Kidney (tissue), 14 donors: ENCODE data around the gene NIN. TPM values are rescaled to one million over a fixed set of nuclear protein-coding genes. Genes with fewer than 3 reads are reported as not detected.

Source experiments
- DNase-seq, 5 donors: peaks; one replicate each; pipeline ENCODE4 v3.0.0-alpha.2; 2013 to 2020
- FAIRE-seq: peaks from 2 replicates; lab custom pipeline; 2012; peaks lifted over from hg19 to GRCh38; lab: Jason Lieb, UNC
- H3K27ac ChIP-seq, 2 donors: one replicate each; pipeline ENCODE4 v1.7.0; 2013; ENCODE audit warnings: low read depth in 2 of 2, low read length in 2 of 2, inconsistent platforms in 1 of 2
- H3K27me3 ChIP-seq: one replicate; pipeline ENCODE4 v1.7.1; 2013; ENCODE audit warnings: low read length, inconsistent platforms; ENCODE audit not compliant: control insufficient read depth, insufficient read depth
- H3K36me3 ChIP-seq, 3 donors: one replicate each; pipeline versions ENCODE4 v1.7.0 to v1.7.1; 2013; ENCODE audit warnings: low read length in 3 of 3, control low read depth in 1 of 3, inconsistent platforms in 1 of 3; ENCODE audit not compliant: insufficient read depth in 3 of 3, control insufficient read depth in 2 of 3
- H3K4me1 ChIP-seq, 3 donors: one replicate each; pipeline versions ENCODE4 v1.7.0 to v1.7.1; 2013; ENCODE audit warnings: low read length in 3 of 3, inconsistent platforms in 1 of 3, low read depth in 1 of 3; ENCODE audit not compliant: control insufficient read depth in 2 of 3, insufficient read depth in 2 of 3
- H3K4me3 ChIP-seq, 3 donors: one replicate each; pipeline versions ENCODE4 v1.7.0 to v1.8.1; 2013; ENCODE audit warnings: low read length in 3 of 3, control low read depth in 1 of 3, inconsistent platforms in 1 of 3
- H3K9ac ChIP-seq, 3 donors: one replicate each; pipeline versions ENCODE4 v1.7.0 to v1.7.1; 2013; ENCODE audit warnings: low read length in 3 of 3, control low read depth in 1 of 3, inconsistent platforms in 1 of 3
- H3K9me3 ChIP-seq, 3 donors: one replicate each; pipeline versions ENCODE4 v1.7.0 to v1.7.1; 2013; ENCODE audit warnings: low read length in 3 of 3, control low read depth in 1 of 3, inconsistent platforms in 1 of 3; ENCODE audit not compliant: control insufficient read depth in 2 of 3, insufficient read depth in 1 of 3
- CTCF ChIP-seq: IDR thresholded peaks from 3 replicates; pipeline ENCODE4 v1.5.1; 2012; ENCODE audit warnings: mild to moderate bottlenecking, moderate library complexity, borderline replicate concordance; ENCODE audit not compliant: insufficient read depth; ENCODE audit errors: extremely low read depth
- intact Hi-C: fragments of 100-400 bp; cut with DNase I; formaldehyde crosslinking; loops from one replicate; pipeline ENCODE4 v1.11.1; 2022
- polyA plus RNA-seq: library from polyadenylated mRNA; stranded (reverse); fragments of 350-450 nt; fragmentation: Illumina TruSeq; extraction: RNeasy Lipid Tissue Mini Kit (QIAGEN cat#74804); gene quantifications from one replicate; pipeline ENCODE4 v1.2.3, GENCODE V29; 2014; ENCODE audit warnings: low read depth, low replicate concordance; ENCODE audit not compliant: insufficient read depth
- total RNA-seq: library from RNA; stranded (reverse); fragmentation: NEBNext Ultra II Directional; extraction: Animal tissue kit (Norgen Biotek cat#: 25700); gene quantifications from one replicate; pipeline ENCODE4 v1.2.1, GENCODE V29; 2021
- donor health status: control.
- donor health status: control.
- donor health status: control.
- donor health status: control.
- donor health status: control.
- donor health status: DM: yes; HTN: yes; CAD: no.
- donor health status: Normal renal cell carcinoma (clear cell type).

The NIN gene
- total and polyA plus RNA-seq, 2 donors from 2014 or later, result 3.6 to 40.0 TPM

- no peak overlapping the region for H3K4me3 ChIP-seq
- H3K9me3 ChIP-seq, result no peaks in the 10 kb centered on the region
- H3K36me3 ChIP-seq, result peaks cover 6 to 41% (median 17%) of the 10 kb centered on the region in 3 donors
- no peaks in the 10 kb centered on the region for H3K27me3 ChIP-seq
- DNase-seq (no peak), FAIRE-seq (no peak)
- no peak for TF ChIP-seq CTCF
- intact Hi-C loops, result no loop called here
- peak overlapping the region; percentile 7 to 67 for H3K27ac ChIP-seq
- H3K9ac ChIP-seq, result no peak overlapping the region
- peaks cover 0 to 10% (median 3%) of the 10 kb centered on the region in 3 donors for H3K4me1 ChIP-seq
Measured at GRCh38 chr14:50766338-50766886, 64.5 kb downstream of the NIN start.

DNA sequence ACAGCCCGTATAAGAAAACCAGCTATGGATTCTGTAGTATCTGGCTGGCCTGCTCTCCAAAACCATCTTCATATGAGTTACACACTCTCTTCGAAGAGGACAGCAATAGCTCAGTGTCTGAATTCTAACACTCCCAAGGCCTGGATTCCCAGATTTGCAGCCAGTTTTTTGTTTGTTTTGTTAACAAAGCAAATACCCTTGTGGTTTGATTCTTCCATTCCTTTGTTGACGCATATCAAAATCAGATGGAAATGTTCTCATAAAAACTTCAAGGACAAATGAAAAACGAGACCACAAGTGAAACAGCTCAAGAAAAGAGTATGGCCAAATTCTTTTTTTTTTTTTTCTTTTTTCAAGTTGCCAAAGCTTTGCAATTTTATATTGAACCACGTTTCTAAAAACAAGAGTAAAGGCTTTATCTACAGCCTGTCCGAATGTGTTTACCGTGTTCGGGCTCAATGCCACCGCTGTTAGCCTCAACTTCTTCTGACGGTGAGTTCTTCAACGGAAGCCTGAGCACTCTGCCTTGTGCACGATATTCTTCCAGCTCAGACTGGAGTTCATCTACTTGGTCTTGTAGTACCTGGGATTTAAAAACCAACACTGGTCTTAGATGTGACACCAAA lies 67.5 kb downstream of the NIN start:
- DNase-seq (peak in 2 of 5 donors; percentile 46 to 78), FAIRE-seq (no peak)
- no peak for TF ChIP-seq CTCF
- peaks cover 5 to 19% (median 14%) of the 10 kb centered on the region in 3 donors for H3K36me3 ChIP-seq
- no peaks in the 10 kb centered on the region for H3K9me3 ChIP-seq
- no peaks in the 10 kb centered on the region for H3K27me3 ChIP-seq
- H3K27ac ChIP-seq, result peak overlapping the region; percentile 40 to 56
- no peak overlapping the region for H3K9ac ChIP-seq
- H3K4me3 ChIP-seq, result no peak overlapping the region
- peaks cover 0 to 10% (median 5%) of the 10 kb centered on the region in 3 donors for H3K4me1 ChIP-seq
- intact Hi-C loops, result no loop called here

GRCh38 chr14:50762931-50763300 lies 68.0 kb downstream of the NIN start:
- TF ChIP-seq CTCF, result no peak
- Histone ChIP-seq H3K4me1 (peaks cover 0 to 10% (median 5%) of the 10 kb centered on the region in 3 donors), H3K4me3 (no peak overlapping the region), H3K9ac (no peak overlapping the region), H3K36me3 (peaks cover 5 to 19% (median 14%) of the 10 kb centered on the region in 3 donors), H3K27me3 (no peaks in the 10 kb centered on the region), H3K27ac (peak overlapping the region; percentile 40 to 56), H3K9me3 (no peaks in the 10 kb centered on the region)
- FAIRE-seq (no peak), DNase-seq (no peak)
- intact Hi-C loops, result no loop called here
